HG02870 (cell line): Measurements from ENCODE around the gene EFCAB5.
A peak's percentile ranks its signal among the peaks of the same experiment; 100 is the strongest.
"Not testable (repeated sequence)": the region's sequence is repeated elsewhere in the genome, so short reads cannot be mapped to it uniquely, and the experiment has no call there.

Source experiments
- ATAC-seq: cut with Tn5 transposase; IDR thresholded peaks from one replicate; pipeline ENCODE4 v1.9.1; 2021; ENCODE audit warnings: mild to moderate bottlenecking, moderate library complexity; ENCODE audit not compliant: unreplicated experiment

EFCAB5 gene

DNA sequence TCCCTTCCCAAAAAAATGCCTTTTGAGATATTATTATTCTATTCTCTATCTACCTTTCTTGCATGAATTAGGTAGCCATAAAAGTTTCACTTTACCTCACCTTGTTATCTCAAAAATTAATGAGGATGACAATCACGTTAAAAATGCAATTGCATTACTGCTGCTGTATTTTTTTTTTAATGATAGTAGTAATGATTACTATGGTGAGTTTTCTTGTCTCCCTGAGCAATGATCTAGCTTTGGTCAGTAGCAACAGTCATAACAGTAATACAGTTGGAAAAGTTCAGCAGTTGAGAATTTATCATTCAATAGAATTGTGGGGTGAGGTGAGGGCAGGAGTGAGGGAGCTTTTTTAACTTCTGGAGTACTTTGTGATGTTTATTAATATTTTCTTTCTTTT lies at the start of gene EFCAB5:
EFCAB5 (plus strand) TSS at position 301 of the 400 bp plus-strand sequence. CDS start 163 bp downstream, outside the sequence.
- no peak for ATAC-seq

DNA sequence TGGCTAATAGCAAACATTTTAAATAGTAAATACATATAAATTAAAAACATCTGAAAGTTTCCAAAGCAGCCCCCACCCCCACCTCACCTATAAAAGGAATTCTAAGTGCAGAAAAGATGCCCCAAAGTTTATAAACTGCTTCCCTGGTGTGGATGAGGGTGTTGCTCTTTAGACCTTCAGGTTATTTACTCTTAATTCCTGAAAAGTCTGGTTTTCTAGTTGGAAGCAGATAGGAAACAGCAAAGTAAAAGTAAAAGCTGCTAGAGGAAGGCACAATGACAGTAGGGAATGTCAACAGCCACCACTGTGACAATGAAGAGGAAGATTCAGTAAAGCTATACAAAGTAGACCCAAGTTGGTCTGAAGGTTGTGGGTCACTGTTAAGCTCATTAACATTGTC lies 49.2 kb upstream of the EFCAB5 start:
- no peak for ATAC-seq

GRCh38 chr17:29897136-29897535 lies 44.3 kb upstream of the EFCAB5 start:
- not testable (repeated sequence) for ATAC-seq

DNA sequence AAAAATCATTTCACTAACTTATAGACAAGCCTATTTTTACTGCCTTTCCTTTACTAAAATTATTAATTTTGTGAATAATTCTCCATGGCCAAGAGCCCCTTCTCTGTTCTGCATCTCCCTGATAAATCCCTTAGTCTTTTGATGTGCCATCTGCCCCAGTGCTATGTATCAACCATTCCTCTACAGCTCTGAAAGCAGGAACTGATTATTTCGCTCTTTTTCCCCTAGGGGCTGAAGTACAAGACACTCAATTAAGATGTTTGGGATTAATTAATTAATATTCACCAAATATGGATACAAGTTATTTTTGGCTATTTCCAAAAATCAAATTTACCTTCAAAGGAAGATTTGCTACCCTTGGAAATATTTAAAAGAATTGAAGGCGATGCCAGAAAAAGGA lies 38.0 kb upstream of the EFCAB5 start:
- ATAC-seq: no peak

GRCh38 chr17:29905086-29905878 lies 36.2 kb upstream of the EFCAB5 start:
- no peak for ATAC-seq

GRCh38 chr17:29905879-29906167 lies 35.6 kb upstream of the EFCAB5 start:
- no peak for ATAC-seq

DNA sequence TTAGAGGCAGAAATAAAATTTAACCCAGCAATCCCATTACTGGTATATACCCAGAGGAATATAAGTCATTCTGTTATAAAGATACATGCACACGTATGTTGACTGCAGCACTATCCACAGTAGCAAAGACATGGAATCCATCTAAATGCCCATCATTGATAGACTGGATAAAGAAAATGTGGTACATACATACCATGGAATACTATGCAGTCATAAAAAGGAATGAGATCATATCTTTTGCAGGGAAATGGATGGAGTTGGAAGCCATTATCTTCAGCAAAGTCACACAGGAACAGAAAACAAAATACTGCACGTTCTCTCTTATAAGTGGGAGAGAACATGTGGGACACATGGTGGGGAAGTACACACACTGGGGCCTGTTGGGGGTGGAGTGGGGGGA lies 34.5 kb upstream of the EFCAB5 start:
- ATAC-seq: no peak

GRCh38 chr17:29909236-29910003 lies 32.0 kb upstream of the EFCAB5 start:
- ATAC-seq: no peak

GRCh38 chr17:29911641-29912177 lies 29.7 kb upstream of the EFCAB5 start:
- no peak for ATAC-seq

GRCh38 chr17:29914819-29915537 lies 26.5 kb upstream of the EFCAB5 start:
- no peak for ATAC-seq

DNA sequence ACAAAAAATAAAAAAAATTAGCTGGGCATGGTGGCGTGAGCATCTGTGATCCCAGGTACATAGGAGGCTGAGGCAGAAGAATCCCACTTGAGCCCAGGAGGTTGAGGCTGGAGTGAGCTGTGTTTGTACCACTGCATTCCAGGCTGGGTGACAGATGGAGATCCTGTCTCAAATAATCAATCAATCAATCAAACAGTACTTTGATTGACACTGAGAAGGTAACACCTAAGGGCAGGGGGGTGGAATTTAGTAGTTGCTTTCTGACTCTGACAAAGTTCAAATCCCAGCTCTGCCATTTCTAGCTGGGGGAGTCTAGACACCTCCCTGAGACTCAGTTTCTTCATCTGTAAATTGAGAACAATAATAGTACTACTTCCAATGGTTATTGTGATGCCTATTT lies 23.4 kb upstream of the EFCAB5 start:
- ATAC-seq: no peak

DNA sequence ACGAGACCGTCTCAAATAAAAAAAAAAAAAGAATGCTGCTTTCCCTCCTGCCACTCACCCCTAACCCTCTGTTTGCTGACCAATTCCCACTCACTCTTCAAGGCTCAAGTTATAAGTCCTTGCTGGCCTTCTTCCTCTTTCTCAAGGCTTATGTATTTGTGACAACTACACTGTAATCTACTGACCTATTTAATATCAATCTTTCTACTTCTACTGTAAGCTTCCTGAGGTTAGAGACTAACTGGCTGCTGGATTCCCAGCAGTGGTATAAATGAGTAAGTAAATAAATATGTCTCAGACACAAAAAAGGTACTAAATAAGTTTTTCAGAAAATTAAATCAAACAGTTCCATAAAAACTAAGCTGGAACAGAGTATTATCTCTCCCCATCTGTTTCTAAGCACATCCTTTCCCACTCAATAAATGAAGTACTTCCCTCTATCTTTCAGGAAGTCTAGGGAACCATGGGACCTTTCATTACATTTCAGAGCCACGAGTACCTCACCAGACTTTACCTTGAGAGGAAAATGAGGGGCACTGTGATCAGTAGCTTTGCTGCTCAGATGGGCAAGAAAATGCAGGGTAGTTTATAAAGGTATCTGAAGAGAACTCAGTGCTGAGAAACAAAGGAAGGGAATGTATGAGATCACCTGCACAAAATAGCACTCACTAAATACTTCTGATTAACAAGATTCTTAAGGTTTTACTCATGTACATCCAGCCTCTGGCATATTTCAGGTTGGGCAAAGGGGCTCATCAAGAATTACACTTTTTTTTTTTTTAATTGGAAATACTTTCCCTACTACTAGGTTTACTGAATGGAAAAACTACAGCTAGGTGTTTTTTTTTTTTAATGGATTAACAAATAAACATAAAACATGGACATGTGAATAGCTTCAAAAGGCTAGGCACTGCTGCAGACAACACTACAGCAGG lies 22.2 kb upstream of the EFCAB5 start:
- no peak for ATAC-seq

GRCh38 chr17:29924786-29925185 lies 16.6 kb upstream of the EFCAB5 start:
- no peak for ATAC-seq

DNA sequence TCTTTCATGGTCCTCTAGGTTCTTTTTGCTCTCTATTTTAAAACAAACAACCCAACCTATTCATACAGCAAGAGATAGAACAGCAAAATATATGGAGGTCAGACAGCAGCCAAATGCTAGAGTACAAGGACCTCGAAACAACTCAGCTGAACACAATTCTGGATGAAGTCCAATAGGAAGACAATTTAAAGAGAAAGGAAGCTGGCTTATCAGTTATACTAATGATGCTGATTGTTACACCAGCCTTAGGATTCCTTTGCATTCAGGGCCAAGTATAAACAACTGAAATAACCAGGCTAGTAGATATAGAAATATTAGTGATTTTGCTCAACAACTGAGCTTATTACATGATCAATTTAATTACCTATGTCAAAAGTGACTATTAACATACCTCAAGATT lies 13.9 kb upstream of the EFCAB5 start:
- no peak for ATAC-seq

DNA sequence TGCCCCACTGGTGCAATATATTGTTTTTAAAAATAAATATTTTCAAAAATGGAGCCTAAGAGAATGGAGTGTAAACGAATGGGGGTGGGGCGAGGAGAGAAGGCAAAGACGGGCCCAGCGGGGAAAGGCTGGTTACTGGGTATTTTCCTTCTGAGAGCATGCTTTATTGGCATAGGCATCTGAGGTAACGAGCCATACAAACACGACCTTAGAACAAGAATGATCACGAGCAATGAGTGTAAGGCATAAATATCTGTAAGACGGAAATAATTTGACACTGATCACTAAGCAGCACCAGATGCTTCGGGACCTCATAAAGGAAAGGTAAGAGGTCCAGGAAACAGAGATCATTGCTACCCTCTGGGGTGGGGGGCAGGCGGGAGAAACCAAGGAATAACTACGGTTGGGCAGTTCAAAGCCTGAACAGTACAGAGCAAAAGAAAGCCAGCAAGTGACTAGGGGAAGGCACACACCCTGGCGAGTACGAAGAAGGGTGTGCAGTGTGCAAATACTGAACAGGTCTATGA lies 12.4 kb upstream of the EFCAB5 start:
- no peak for ATAC-seq

- ATAC-seq: peak; percentile 49
Observed at GRCh38 chr17:29929533-29930408, 11.7 kb upstream of the EFCAB5 start, which contains the start of gene SSH2. TSS of gene SSH2 (minus strand) at chr17:29930228. CDS start at chr17:29930000, 228 bp downstream.

DNA sequence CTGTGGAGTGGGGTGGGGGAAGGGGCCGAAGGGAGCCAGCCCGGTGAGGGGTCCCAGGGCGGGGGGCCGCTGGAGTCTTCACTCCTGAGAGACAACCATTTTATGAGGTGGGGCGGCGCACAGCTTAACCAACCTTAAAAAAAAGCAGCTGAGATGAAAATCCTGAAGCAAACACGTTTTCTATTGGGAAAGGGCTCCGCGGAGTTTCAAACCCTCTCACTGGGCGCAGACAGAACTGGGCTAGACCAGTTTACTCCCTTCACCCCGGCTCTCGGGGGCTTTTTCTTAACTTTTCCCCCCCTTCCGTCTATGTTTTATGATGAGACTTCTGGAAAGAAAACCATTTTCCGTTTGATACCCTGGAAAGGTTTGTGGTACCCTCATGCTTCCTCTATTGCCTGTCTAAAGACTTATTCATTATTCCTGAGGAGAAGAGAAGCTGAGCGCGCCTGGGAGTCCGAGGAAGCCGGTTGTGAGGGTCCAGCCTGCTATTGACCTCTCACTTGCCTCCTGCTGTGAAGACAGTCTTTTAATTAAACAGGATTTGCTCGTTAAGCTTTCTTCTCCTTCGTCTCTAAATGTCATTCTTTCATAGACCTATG lies 10.9 kb upstream of the EFCAB5 start:
- ATAC-seq: no peak

GRCh38 chr17:29931231-29931932 lies 10.1 kb upstream of the EFCAB5 start:
- peak; percentile 56 for ATAC-seq
